Gastrocnemius medialis (tissue), 4 donors: Measurements from ENCODE around the gene IL5. TPM values are rescaled to one million over a fixed set of nuclear protein-coding genes. Genes with fewer than 3 reads are reported as not detected.
A peak's percentile ranks its signal among the peaks of the same experiment; 100 is the strongest.

Experiments used
- ATAC-seq, 2 donors: fragments of 150-250 bp; one replicate each; pipeline ENCODE4 v1.9.1; 2016
- DNase-seq, 2 donors: peaks; one replicate each; pipeline ENCODE4 v3.0.0-alpha.2; 2019
- H3K27ac ChIP-seq, 4 donors: fragments of 200-600 bp; sonication (generic); 1 replicate in 1 of 4; 2 replicates in 3 of 4; pipeline ENCODE4 v1.5.1; 2016 to 2018; ENCODE audit warnings: mild to moderate bottlenecking in 2 of 4, moderate library complexity in 1 of 4
- H3K27me3 ChIP-seq, 3 donors: fragments of 200-600 bp; sonication (generic) in 2 of 3; 1 replicate in 1 of 3; 2 replicates in 2 of 3; pipeline versions ENCODE4 v1.5.1 to v1.6.0; 2016 to 2019; ENCODE audit warnings: mild to moderate bottlenecking in 1 of 3, moderate library complexity in 1 of 3
- H3K36me3 ChIP-seq, 2 donors: fragments of 200-600 bp; sonication (generic) in 1 of 2; one replicate each; pipeline ENCODE4 v1.5.1; 2017 to 2018
- H3K4me1 ChIP-seq, 2 donors: fragments of 200-600 bp; sonication (generic) in 1 of 2; one replicate each; pipeline ENCODE4 v1.5.1; 2016 to 2017; ENCODE audit warnings: mild to moderate bottlenecking in 2 of 2
- H3K4me3 ChIP-seq, 4 donors: fragments of 200-600 bp; sonication (generic) in 3 of 4; 1 replicate in 1 of 4; 2 replicates in 3 of 4; pipeline ENCODE4 v1.5.1; 2016 to 2019; ENCODE audit warnings: mild to moderate bottlenecking in 2 of 4
- H3K9me3 ChIP-seq, 3 donors: fragments of 200-600 bp; sonication (generic) in 2 of 3; 1 replicate in 1 of 3; 2 replicates in 2 of 3; pipeline ENCODE4 v1.5.1; 2016 to 2019
- POLR2A ChIP-seq, 2 donors: fragments of 450-650 bp; IDR thresholded peaks; one replicate each; pipeline ENCODE4 v1.6.1; 2017; ENCODE audit warnings: antibody characterized with exemption in 2 of 2, mild to moderate bottlenecking in 2 of 2, moderate library complexity in 2 of 2
- in situ Hi-C, 4 donors: fragments of 200-750 bp; cut with MboI; loops; one replicate each; pipeline versions ENCODE4 v1.15.0 to v1.8.0; 2017; ENCODE audit warnings: low sequenced_read_pairs in 4 of 4
- intact Hi-C: fragments of 100-400 bp; cut with DNase I; formaldehyde crosslinking; loops from one replicate; pipeline ENCODE4 v1.15.1; 2023; ENCODE audit warnings: low total_unique reads
- total RNA-seq, 4 donors: library from RNA; depleted of rRNA; stranded (reverse); fragments of >200 nt; gene quantifications; one replicate each; pipeline versions ENCODE4 v1.1.0 to v1.2.3, GENCODE V29; 2016
- TF ChIP-seq, protein P1 (sequence below), 5 experiments: fragments of 450-650 bp in 3 of 5; fragments of 200-600 bp in 2 of 5; sonication (generic) in 2 of 5; IDR thresholded peaks in 4 of 5; conservative IDR thresholded peaks in 1 of 5; 1 replicate in 4 of 5; 2 replicates in 1 of 5; pipeline ENCODE4 v1.5.1; 2016 to 2019; ENCODE audit warnings: antibody characterized with exemption in 5 of 5, mild to moderate bottlenecking in 3 of 5, moderate library complexity in 3 of 5

The IL5 gene
- total RNA-seq, 4 donors from 2014 or later = not detected

DNA sequence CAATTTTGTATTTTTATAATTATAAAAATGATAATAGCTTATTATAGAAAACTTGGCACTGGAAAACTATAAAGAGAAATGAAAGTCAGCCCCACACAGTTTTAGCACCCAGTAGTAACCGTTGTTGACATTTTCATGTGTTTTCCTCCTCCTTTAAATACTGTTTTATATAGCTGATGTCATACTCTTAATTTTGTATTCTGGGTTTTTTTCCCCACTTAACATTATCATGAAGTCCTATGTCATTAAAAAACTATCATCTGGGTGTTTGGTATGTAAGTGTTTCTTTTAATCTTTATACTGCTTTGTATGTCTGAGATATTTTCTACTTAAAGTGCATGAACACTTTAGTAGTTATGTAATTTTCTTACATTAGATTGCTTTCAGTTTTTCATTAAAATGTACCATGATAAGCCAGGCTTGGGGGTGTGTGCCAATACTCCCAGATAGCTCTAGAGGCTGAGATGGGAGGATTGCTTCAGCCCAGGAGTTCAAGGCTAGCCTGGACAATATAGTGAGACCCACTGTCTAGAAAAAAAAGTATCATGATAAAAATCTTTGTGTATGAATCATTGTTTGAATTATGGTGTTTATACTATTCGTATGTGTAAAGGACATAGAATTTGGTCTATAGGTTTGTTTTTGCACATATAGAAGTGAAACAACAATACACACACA lies 16.2 kb upstream of the IL5 start:
- no peak for TF ChIP-seq POLR2A (IDR thresholded peaks at IDR 0.05)
- TF ChIP-seq, protein P1, sequence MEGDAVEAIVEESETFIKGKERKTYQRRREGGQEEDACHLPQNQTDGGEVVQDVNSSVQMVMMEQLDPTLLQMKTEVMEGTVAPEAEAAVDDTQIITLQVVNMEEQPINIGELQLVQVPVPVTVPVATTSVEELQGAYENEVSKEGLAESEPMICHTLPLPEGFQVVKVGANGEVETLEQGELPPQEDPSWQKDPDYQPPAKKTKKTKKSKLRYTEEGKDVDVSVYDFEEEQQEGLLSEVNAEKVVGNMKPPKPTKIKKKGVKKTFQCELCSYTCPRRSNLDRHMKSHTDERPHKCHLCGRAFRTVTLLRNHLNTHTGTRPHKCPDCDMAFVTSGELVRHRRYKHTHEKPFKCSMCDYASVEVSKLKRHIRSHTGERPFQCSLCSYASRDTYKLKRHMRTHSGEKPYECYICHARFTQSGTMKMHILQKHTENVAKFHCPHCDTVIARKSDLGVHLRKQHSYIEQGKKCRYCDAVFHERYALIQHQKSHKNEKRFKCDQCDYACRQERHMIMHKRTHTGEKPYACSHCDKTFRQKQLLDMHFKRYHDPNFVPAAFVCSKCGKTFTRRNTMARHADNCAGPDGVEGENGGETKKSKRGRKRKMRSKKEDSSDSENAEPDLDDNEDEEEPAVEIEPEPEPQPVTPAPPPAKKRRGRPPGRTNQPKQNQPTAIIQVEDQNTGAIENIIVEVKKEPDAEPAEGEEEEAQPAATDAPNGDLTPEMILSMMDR (IDR thresholded peaks at IDR 0.05 in 4 of 5, conservative IDR thresholded peaks at IDR 0.05 in 1 of 5) = no peak
- Histone ChIP-seq H3K27ac (no peak overlapping the region), H3K27me3 (no peaks in the 10 kb centered on the region), H3K4me1 (peaks cover 10 to 18% of the 10 kb centered on the region in 2 donors), H3K4me3 (no peak overlapping the region), H3K9me3 (no peaks in the 10 kb centered on the region), H3K36me3 (peaks cover 0 to 45% of the 10 kb centered on the region in 2 donors)
- in situ Hi-C loops = no loop called here
- intact Hi-C loops = no loop called here
- ATAC-seq (no peak), DNase-seq (no peak)

DNA sequence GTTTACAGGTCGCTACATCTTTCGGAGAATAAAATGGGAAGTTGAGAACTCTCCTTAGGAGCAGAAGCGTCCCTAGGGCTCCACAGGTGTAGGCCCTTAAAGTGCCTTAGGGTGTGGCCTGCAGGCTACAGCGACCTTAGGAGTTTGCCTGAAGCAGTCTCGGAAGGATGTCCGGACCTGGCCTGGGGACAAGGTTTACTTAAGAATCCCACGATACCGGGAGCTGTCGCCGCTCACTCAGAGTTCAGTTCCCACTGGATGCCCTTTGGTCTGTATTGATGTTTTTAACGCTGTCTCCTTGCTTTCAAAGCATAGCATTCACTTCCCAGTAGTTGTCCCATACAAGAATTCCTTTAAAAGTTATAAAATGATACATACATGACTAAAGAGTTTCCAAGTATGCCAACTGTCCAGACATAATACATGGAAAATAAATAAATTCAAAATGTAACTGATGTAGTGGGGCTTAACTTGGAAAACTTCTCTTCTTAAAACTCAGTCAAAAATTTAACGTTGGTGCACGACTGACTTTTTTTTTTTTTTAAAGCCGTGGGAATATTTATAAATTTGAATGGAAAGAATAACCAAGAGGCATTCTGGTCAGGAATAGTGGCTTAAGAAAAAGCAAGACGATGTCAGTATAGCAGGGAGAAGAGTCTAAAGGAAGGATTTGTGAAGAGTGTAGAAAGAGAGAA lies 14.3 kb upstream of the IL5 start:
- peaks cover 0 to 27% of the 10 kb centered on the region in 2 donors for H3K36me3 ChIP-seq
- peak in 1 of 2 donors; percentile 29 for DNase-seq
- peak; percentile 64 to 65 for ATAC-seq
- intact Hi-C loops (no loop called here), in situ Hi-C loops (no loop called here)
- TF ChIP-seq, protein P1 (IDR thresholded peaks at IDR 0.05 in 4 of 5, conservative IDR thresholded peaks at IDR 0.05 in 1 of 5) = no peak
- TF ChIP-seq POLR2A (IDR thresholded peaks at IDR 0.05) = no peak
- H3K27ac ChIP-seq = peak overlapping the region; percentile 83 to 88 (median 86)
- H3K4me1 ChIP-seq = peaks cover 10 to 18% of the 10 kb centered on the region in 2 donors
- no peaks in the 10 kb centered on the region for H3K9me3 ChIP-seq
- H3K4me3 ChIP-seq = peak overlapping the region; percentile 68 to 91 (median 82)
- H3K27me3 ChIP-seq = no peaks in the 10 kb centered on the region

DNA sequence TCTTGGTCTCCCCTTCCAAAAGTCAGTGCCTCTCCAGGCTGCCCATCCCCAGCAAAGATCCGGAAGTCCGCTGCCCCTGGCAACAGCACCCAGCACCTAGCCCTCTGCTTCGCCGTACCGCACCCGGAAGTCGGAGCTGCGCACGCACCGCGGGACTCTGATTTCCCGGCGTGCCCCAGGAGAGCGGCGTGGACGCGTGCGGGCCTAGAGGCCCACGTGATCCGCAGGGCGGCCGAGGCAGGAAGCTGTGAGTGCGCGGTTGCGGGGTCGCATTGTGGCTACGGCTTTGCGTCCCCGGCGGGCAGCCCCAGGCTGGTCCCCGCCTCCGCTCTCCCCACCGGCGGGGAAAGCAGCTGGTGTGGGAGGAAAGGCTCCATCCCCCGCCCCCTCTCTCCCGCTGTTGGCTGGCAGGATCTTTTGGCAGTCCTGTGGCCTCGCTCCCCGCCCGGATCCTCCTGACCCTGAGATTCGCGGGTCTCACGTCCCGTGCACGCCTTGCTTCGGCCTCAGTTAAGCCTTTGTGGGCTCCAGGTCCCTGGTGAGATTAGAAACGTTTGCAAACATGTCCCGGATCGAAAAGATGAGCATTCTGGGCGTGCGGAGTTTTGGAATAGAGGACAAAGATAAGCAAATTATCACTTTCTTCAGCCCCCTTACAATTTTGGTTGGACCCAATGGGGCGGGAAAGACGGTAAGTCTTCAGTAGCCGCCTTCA lies 13.6 kb upstream of the IL5 start, which contains the start of gene RAD50:
RAD50 (plus strand) TSS at position 215 of the 715 bp plus-strand sequence; CDS start at position 563, 348 bp downstream.
- intact Hi-C loops = no loop called here
- H3K4me1 ChIP-seq = peaks cover 10 to 18% of the 10 kb centered on the region in 2 donors
- peak; percentile 87 to 92 for DNase-seq

DNA sequence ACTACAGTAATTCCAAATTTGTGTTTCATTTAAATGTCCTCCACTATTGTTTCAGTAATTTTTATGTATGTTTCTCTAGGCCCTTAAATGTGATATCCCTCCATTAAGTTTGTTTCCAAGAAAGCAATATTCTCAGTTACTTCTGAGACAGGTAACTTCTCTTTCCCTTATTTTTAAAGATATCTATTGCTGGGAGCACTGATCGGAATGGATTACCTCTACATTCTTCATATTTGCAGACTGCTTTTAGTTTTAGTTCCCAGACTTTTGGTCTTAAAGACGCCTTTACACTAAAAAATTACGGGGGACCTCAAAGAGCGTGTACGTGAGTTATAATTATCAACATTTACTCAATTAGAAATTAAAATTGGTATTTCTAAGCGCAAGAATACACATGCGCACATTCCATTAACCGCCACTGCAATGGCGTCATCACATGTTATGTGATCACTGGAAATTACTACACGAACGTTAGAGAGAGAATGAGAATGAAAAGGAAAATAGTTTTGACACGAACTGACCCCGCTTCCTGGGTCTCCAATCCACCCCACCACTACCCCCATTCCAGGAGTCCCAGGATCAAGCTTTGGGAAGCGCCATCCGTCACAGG lies 12.9 kb upstream of the IL5 start:
- H3K9me3 ChIP-seq = no peaks in the 10 kb centered on the region
- TF ChIP-seq POLR2A (IDR thresholded peaks at IDR 0.05) = no peak
- peaks cover 10 to 18% of the 10 kb centered on the region in 2 donors for H3K4me1 ChIP-seq
- ATAC-seq (peak in 1 of 2 donors; percentile 31), DNase-seq (no peak)
- no peaks in the 10 kb centered on the region for H3K27me3 ChIP-seq
- in situ Hi-C loops (no loop called here), intact Hi-C loops (no loop called here)
- H3K36me3 ChIP-seq = peaks cover 0 to 19% of the 10 kb centered on the region in 2 donors
- H3K27ac ChIP-seq = peak overlapping the region; percentile 83 to 88 (median 86)
- peak overlapping the region; percentile 68 to 91 (median 82) for H3K4me3 ChIP-seq

More for the DNA sequence above, 13.6 kb upstream of the IL5 start, which contains the start of gene RAD50:
- H3K27ac ChIP-seq = peak within 1 kb of the TSS; percentile 83 to 88 (median 86)
- no peaks in the 10 kb centered on the region for H3K9me3 ChIP-seq
- H3K36me3 ChIP-seq = peaks cover 0 to 26% of the 10 kb centered on the region in 2 donors
- ATAC-seq = peak; percentile 96
- TF ChIP-seq, protein P1 (IDR thresholded peaks at IDR 0.05 in 4 of 5, conservative IDR thresholded peaks at IDR 0.05 in 1 of 5) = no peak
- peak; percentile 83 to 86 for TF ChIP-seq POLR2A (IDR thresholded peaks at IDR 0.05)
- H3K27me3 ChIP-seq = no peaks in the 10 kb centered on the region
- peak within 1 kb of the TSS; percentile 68 to 91 (median 82) for H3K4me3 ChIP-seq
- in situ Hi-C loops = no loop called here
